ENCODE results near the gene BCLAF3.

The BCLAF3 gene

DNA sequence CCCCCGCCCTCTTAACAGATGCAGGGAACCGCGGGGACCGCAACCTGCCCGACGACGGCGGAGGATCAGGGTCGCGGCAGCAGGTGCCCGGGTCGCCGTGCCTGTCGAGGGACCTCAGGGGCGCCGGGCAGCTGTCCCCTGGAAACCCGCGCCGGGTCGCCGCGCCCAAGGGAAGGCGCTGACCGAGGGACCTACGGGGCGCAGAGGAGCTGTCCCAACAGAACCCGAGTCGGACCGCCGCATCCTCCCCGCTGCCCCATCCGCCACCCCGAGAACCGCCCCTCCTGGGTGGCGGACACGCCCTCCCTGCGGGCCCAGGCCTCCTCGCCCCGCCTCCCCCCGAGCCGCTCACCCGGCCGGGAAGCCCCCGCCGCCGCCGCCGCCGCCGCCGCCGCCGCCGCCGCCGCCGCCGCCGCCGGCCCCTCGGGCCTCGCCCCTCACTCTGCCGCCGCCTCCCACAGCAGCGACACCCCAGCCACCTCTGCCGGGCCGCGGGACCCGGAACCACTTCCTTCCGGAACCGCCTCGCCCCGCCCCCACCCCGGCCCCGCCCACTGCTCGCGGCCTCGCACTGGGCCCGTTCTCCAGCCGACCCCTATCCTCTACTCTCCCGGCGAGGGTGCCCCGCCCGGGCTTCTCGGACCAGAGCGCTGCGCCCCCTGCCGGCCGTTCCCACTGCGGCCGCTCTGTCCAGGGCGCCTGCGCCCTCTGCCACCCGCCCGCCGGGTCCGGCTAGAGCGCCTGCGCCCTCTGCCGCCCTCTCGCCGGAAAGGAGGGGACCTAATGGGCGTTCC, at the start of gene BCLAF3:
TSS of gene BCLAF3 (minus strand) at position 506 of the 794 bp plus-strand sequence. CDS start 20,797 bp downstream, outside the sequence.
- peak; percentile 83 to 87 for DNase-seq

DNA sequence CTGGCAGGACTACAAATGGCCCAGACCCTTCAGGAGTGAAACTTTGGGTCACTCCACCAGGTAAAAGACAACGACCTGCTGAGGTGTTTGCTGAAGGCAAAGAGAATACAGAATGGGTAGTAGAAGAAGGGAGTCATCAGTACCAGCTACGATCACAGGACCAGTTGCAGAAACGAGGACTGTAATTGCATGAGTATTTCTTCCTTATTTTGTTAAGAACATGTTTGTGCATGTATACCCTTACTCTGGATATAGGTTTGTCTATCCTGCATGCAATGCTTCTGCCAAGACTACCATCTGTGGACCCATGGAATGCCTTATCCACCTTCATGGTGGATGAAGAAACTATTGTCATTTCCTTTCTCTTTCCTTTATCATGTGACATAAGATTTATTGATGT, 48.1 kb upstream of the BCLAF3 start:
- no peak for DNase-seq

DNA sequence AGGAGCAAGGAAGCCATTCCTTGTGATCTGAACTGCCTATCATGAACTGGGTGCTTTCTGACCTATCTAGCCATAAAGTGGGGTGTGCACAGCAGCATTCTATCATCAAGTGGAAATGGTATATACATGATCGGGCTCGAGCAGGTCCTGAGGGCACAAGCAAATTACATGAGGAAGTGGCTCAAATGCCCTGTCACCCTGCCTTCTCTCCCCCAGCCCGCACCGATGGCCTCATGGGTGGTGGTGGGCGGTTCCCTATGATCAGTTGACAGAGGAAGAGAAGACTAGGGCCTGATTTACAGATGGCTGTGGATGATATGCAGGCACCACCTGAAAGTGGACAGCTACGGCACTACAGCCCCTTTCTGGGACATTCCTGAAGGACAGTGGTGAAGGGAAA, 46.3 kb upstream of the BCLAF3 start:
- DNase-seq = no peak

DNA sequence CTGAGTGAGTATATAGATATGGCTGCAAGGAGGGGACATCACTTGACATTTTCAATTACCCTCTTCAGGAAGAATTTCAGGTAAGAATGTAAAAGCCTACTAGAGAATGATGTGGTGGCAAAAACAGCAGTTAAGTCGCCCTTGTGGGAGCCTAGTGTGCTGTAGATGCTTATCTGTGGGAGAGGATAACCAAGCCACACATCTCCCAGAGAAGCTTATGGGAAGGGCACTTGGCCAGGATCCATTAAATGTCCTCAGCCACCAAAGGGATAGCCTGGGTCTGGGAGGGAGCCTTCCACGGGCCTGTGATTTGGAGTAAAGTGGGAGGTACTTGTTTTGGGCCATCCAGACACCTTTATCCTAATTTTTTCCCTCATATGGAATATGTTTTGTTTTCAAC, 41.3 kb upstream of the BCLAF3 start:
- DNase-seq = no peak

DNA sequence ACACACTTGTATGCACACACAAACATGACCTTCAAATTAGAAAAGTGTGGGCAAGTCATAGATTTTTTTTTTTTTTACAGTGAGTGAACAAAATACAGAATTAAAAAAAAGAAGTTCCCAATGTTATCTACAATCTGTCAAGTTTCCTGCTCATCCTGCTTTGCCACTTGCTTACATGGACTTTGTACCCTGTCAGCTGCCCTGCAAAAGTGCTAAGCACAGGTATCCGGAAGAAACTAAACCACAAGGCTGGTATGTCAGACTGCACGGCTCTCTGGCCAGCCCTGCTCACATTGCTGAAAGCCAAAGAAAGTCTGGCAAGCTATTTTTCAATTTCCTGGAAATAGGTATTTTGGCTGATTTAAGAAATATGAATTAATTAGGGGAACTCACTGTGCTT, 38.9 kb upstream of the BCLAF3 start:
- DNase-seq = no peak

DNA sequence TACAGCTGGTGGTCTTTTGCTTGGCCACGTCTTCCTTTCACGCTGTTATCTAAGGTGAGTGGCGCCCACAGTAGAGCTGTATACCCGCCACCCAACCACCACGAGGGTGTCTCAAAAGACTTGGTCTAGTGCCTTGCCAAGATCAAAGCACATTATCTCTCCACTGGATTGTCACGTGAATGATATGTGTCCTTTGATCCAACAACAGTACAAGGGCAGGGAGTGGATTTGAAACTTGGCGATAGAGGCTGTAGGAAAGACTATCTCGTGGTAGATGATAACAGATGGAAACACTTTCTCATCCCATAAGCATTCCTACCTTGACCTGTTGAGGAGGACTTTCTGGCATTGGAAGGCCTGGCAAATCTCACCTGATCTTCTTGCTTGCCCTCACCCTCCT, 37.7 kb upstream of the BCLAF3 start:
- no peak for DNase-seq

DNA sequence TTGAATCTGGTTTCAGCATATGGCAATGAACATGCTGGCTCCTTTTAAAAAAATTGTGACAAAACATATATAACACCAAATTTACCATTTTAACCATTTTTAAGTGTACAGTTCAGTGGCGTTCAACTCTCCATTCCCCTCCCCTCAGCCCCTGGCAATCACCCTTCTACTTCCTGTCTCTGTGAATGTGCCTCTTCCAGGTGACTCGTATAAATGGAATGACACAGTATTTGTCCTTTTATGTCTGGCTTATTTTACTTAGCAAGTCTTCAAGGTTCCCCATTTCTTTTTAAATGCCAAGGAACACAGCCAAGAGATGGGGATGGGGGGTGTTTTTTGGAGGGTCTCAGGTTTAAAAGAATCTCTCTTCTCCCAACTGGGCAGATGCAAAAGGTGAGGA, 35.4 kb upstream of the BCLAF3 start:
- DNase-seq = no peak

DNA sequence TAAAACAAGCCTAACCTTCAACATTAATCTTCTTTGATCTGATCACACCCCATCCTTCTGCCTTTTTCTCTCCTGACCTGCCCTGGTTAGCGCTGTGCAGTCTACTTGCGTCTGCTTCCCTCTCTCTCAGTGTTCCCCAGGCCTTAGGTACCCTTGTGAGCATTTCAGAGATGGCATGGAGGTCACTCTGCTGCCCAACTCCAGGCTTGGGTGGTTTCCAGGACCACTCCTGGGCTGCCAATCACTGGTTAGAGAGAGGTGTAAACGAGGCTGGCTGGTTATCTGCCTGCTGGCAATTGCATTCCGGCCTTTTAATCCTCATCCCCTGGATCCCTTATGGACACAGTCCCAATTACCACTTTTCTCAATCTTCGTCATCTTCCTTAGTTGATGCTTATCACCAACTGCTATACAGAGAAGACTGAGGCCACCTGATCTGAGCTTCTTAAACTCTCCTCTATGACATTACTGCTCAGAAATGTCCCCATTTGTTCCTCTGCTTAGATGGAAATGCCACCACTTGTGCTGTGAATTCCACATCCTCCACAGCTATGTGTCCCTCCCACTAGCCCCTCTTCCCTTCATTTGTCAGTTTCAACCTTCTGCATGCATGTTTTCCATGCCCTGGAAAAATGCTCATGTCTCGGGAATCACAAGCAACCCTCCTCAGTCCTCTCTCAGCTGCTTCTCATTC, 29.0 kb upstream of the BCLAF3 start:
- DNase-seq = no peak

DNA sequence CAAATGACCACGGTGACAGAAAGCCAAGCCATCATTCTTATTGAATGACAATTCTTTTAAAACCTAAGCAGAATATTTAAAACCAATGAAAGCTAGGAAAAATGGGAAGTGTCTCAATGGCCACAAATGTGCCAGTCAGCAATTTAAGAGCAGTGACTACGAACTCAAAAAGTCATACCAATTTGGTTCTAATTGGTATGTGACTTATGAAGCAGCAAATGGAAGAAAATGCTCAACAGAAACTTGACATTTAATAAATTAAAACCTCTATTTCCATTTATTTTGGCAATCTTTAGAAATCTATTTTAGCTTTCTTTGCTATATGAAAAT, 25.7 kb upstream of the BCLAF3 start:
- DNase-seq = no peak

DNA sequence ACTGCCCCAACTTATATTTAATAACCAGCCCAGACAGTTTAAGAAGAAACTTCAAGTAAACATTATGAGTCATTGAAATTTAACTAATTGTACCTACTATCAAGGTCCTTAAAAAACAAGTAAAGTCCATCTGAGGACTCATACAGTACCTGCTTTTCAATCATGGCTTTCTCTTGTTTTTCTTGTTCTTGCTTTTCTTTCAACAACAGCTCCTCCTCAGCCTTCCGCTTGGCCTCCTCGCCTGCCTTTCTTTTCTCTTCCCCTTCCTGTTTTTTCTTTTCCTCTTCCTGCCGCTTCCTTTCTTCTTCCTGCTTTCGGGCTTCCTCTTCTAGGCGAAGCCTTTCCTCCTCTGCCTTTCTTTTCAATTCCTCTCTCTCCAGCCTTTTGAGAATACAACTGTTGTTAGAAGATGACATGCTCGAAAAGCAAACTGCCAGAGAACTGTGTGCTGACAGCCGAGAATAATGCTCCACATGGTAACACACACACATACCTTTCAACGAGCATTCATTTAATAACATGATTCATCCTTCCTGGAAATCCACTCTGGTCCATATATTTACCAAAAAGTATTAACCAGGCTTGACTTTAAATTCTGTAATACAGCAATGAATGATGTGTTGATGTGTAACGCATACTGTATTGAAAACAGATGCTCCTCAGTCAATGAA, 25.2 kb upstream of the BCLAF3 start:
- DNase-seq = no peak

DNA sequence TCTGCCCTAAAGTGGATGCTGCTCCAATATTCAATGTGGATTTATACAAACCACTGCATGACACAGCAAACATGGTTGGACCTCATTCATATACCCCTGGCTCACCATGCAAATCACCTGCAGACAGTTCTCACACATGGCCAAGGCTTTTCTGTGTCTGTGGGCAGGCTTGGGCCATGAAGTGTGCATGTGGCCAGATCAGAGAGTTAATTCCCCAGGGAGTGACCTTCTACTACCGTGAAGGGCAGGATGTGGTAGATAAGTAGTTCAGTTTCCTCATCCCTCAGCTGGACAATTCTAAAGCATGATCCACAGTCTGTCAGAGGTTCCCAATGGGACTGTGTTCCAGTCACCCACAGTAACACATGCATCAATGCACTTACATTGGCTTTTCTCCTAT, 24.6 kb upstream of the BCLAF3 start:
- DNase-seq = no peak

DNA sequence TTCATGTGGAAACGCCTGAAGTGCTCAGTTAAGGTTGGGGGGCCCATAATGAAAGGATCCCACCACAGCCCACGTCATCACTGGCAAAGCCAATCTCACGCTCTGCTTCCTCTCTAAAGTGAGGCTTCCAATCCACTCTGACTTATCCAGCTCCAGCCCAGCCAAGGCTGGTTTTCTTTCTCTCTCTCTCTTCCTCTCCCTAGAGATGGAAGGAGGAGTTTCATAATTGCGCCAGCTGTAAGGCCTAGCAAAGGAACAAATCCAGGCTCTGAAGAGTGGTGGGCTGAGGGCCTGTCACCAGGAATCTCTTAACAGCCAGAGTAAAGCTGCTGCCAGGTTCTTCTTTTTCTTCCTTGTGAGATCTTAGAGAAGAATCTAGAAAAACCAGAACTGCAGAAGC, 20.7 kb upstream of the BCLAF3 start:
- no peak for DNase-seq

DNA sequence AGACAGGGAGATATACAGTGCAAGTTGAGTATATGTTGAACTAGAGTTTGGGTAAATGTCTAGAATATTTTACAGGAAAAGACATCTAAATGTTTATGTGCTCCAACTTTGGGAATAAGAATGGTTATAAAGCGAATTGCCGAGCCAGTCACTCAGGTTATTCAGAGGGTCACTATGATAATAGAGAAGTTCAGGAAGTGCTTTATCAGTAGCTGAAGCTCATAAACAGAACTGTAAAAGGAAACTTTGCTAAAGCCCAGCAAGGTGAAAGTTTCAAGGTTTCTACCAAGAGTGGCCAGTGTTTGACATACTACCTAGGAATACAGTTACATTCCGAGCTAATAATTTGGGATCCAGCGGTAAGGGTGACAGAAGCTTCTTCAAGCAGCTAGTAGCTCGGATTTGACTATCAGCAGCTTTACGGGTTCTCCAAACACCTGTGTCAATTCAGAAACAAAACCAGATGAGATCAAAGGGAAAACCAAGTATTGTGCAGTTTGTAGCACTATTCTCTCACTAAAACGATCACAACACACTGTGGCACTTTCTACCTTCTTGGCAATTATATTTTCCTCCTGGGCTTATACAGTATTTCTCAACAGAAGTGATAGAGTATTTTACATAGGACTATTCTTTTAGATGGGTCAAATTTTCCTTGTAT, 17.2 kb upstream of the BCLAF3 start:
- DNase-seq = no peak

DNA sequence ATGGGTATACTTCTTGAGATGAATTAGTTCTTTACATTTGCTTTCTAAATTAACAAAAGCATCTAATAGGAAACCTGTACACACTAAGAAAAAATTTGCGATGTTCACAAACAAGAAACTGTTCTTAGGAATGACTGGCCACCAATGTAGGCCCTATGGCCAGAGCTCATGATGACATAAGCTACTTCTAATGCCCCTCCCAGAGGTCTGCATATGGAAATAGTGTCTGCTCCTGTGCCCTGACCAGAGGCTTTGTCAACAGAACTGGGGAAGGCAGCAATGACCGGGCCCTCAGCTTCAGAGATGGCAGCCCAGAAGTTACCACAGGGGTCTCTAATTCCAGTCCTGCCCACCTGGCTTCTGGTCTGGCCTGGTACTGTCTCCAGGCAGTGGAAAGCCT, 15.0 kb upstream of the BCLAF3 start:
- no peak for DNase-seq

DNA sequence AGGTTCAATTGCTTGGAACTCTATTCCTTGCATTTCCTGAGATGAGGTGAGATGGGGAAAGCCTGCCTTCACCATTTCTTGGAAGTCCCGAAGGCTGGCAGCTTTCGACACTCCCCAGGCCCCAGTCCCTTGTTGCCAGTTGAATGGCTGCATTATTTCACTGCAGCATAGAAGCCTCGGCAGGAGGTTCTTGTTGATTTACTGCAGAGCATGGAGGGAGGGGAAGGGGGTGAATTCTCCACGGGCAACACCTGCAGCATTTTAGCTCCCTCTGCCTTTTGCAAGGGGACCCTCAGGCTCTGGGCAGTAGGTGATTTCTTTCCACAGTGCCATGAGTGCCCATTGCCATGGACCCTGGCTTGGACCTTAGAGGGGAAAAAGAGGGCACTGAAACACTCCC, 10.7 kb upstream of the BCLAF3 start:
- DNase-seq = no peak

DNA sequence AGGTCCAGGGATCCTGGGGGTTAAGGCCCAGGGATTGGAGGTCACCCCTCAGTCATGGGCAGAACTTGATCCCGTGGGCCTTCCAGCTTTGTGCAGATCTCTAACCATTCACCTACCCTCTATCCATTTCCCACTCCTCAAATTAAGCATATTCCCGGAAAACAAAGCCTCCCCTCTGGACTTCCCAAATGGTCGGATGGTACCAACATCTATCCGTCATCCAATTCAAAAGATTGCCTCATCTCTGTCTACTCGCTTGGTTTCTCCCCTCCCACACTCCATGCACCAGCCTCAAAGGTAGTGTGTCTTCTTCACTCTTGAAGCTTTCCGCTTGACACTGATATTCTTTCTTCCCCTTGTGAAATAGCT, 473 bp upstream of the BCLAF3 start:
- DNase-seq = peak in 1 of 2 experiments; percentile 10

DNA sequence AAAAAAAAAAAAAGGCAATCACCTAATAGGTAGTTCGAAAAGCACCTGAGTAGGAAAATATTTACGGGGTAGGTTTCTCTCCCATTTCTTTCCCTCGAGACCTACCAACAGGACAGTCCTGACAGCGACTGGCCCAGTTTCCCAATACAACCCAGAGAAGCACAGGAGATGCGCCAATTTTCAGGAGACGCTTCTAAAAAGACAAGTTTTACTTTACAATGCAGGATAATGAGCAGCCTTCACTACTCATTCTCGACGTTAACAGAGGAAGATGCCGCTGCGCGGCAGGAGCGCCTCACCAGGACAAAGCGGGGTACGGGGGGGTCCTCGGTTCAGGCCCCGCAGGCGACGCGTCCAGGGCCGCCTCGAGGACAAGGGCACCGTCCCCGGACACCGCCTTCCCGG, 708 bp downstream of the BCLAF3 start:
- DNase-seq = peak in 1 of 2 experiments; percentile 8

DNA sequence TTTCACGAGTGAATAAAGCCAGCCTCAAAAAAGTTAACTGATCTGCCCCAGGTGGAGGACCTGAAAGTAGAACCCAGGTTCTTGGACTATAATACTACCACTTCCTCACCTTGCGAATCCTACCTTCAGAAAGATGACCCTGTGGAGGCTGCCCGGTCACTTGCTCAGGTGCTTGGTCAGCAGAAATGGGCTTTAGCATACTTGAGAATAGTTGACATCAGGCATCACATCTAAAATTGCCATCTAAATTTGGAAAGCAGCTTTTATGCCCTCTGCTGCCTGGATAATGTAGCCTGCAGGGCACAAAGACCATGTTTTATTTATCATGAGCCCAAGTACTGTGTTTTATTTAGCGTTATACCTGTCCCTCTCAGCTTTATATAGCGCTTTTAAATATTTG, 3.0 kb downstream of the BCLAF3 start:
- DNase-seq = no peak

DNA sequence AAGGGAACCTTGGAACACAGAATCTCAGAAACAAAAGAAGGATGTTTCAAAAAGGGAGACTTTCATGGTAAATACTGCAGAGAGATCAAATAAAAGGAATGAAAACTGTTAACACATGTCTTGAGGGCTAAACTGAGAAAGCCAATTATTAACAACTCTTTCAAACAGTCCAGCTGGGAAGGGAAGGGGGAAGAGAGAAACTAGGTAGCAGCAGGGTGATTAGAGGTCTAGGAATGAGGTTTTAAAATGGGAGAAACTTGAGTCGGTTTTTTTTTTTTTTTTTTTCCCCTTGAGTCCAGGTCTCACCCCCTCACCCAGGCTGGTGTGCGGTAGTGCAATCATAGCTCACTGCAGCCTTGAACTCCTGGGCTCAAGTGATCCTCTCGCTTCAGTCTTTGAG, 4.3 kb downstream of the BCLAF3 start:
- DNase-seq = no peak

DNA sequence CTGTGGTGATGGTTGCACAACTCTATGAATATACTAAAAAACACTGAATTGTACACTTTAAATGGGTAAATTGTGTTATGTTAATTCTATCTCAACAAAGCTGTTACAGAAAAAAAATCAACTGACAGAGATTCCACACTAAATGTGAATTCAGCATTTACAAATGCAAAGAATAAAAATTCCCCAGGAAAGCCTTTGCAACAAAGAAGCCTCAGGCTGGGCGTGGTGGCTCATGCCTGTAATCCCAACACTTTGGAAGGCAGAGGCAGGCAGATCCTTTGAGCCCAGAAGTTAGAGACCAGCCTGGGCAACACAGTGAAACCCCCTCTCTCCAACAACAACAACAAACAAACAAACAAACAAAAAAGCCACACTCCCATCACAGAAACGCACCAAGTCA, 8.9 kb downstream of the BCLAF3 start:
- DNase-seq = no peak

DNA sequence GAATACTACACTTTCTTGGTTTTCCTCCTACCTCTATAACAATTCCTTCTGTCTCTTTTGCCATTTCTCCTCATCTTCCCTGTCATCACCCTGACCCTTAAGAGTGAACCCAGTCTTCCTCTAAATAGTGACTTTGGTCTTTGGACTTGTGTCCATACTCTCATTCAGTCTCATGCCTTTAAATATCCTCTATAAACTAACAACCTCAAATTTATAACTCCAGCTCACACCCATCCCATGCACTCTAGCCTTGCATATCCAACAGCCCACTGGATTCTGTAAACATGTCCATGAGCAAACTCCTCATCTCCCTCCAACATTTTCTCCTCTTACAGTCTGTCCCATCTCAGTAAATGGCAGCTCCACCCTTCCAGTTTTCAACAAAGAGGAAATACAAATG, 15.0 kb downstream of the BCLAF3 start:
- DNase-seq = no peak

DNA sequence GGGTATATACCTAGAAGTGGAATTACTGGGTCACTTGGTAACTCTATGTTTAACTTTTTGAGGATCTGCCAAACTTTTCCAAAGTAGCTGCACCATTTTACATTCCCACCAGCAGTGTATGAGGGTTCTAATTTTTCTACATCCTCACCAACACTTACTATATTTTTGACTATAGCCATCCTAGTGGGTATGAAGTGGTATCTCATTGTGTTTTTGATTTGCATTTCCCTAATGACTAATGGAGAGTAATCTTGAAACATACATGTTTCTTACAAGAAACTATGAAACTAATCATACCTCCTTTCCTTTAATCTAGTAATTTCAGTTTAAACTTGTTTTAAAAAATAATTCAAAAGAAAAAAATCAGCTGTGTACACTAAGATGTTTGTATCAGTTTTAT, 17.9 kb downstream of the BCLAF3 start:
- DNase-seq = no peak

DNA sequence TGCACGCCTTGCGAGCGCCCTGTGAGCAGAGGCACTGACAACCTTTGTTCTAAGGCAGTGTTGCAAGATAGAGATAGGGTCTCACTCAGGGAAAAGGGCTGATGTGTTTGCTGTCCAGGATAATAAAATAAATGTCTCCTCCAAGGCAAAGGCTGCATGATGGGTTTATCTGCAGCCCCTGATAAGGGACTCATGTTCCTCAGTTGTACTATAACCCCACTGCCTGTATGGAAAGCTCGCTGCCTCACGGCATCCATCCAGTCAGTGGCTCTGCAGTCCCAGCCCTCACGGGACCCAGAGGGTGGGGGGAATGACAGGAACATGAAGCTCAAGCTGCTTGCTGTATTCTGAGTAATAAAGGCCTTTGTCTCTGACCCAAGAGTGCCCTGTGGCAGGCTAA, 22.6 kb downstream of the BCLAF3 start:
- DNase-seq = no peak

DNA sequence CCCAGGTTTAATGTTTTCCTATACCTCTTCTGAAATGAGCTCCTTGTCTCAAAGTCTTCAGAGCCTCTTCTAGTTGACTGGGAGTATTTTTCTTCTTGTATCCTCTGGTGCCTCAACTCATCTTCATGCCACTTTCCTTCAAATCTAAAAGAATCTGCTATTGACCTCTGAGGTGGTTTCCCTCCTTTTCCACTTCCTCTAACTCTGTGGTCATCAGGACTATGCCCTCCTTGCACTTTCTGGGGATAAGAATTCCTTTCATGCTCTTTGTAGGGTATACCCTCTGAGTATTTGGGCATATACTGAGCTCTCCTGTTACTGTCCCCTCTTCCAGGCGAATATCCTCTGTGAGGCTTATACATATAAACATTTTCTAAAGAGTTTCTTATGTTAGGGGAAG, 24.8 kb downstream of the BCLAF3 start:
- DNase-seq = no peak

All from stimulated activated CD4-positive, alpha-beta T cell treated with anti-CD3 and anti-CD28 coated beads, Interleukin-4, amount 100 ng/mL, for 4 hours (primary cell).